Smooth muscle cell (in vitro differentiated cells): ENCODE measurements around the gene NAT8. TPM values are rescaled to one million over a fixed set of nuclear protein-coding genes. Genes with fewer than 3 reads are reported as not detected.
"Not testable (repeated sequence)": the region's sequence is repeated elsewhere in the genome, so short reads cannot be mapped to it uniquely, and the experiment has no call there.

Source experiments
- DNase-seq: peaks from one replicate; lab custom pipeline; 2025; ENCODE audit not compliant: unreplicated experiment; lab: John Stamatoyannopoulos, UW
- H2AFZ ChIP-seq: fragments of 200-600 bp; sonication (generic); 2 replicates; pipeline ENCODE4 v1.6.0; 2016; ENCODE audit warnings: antibody characterized with exemption, low read depth, mild to moderate bottlenecking
- H3F3A ChIP-seq: fragments of 200-600 bp; sonication (generic); 2 replicates; pipeline ENCODE4 v1.6.0; 2017; ENCODE audit warnings: antibody characterized with exemption, low read depth
- H3K27ac ChIP-seq: fragments of 200-600 bp; sonication (generic); 2 replicates; pipeline ENCODE4 v1.5.1; 2016; ENCODE audit warnings: low read depth, mild to moderate bottlenecking
- H3K27me3 ChIP-seq: fragments of 200-600 bp; sonication (generic); 2 replicates; pipeline ENCODE4 v1.6.1; 2016; ENCODE audit warnings: low read depth, mild to moderate bottlenecking
- H3K36me3 ChIP-seq: fragments of 200-600 bp; sonication (generic); 2 replicates; pipeline ENCODE4 v1.5.1; 2016; ENCODE audit warnings: low read depth
- H3K4me1 ChIP-seq: fragments of 200-600 bp; sonication (generic); 2 replicates; pipeline ENCODE4 v1.5.1; 2016; ENCODE audit warnings: low read depth
- H3K4me2 ChIP-seq: fragments of 200-600 bp; sonication (generic); 2 replicates; pipeline ENCODE4 v1.6.0; 2016; ENCODE audit warnings: mild to moderate bottlenecking
- H3K4me3 ChIP-seq: fragments of 200-600 bp; sonication (generic); 2 replicates; pipeline ENCODE4 v1.5.1; 2016; ENCODE audit warnings: mild to moderate bottlenecking
- H3K79me2 ChIP-seq: fragments of 200-600 bp; sonication (generic); 2 replicates; pipeline ENCODE4 v1.6.0; 2016; ENCODE audit warnings: low read depth, mild to moderate bottlenecking
- H3K9ac ChIP-seq: fragments of 200-600 bp; sonication (generic); 2 replicates; pipeline ENCODE4 v1.6.0; 2016; ENCODE audit warnings: low read depth
- H3K9me3 ChIP-seq: fragments of 200-600 bp; sonication (generic); replicated peaks from 2 replicates; pipeline ENCODE4 v1.5.1; 2016; ENCODE audit warnings: low read depth
- H4K20me1 ChIP-seq: fragments of 200-600 bp; sonication (generic); 2 replicates; pipeline ENCODE4 v1.6.0; 2016; ENCODE audit warnings: low read depth
- CTCF ChIP-seq: fragments of 200-600 bp; sonication (generic); IDR thresholded peaks from 2 replicates; pipeline ENCODE4 v1.5.1; 2017; ENCODE audit warnings: borderline replicate concordance, mild to moderate bottlenecking, antibody characterized with exemption; ENCODE audit not compliant: insufficient read depth, poor library complexity, severe bottlenecking
- WGBS: methylation state at CpG from one replicate; pipeline ENCODE4 v1.1.7; 2016; ENCODE audit warnings: low lambda C conversion rate; 5-methylcytosine and 5-hydroxymethylcytosine counted together
- polyA plus RNA-seq: library from polyadenylated mRNA; unstranded; fragments of >200 nt; fragmentation: Nextera tagmentation; extraction: Ambion mirVana; gene quantifications from 2 replicates; pipeline ENCODE4 v1.2.1, GENCODE V29; 2016
- total RNA-seq: library from RNA; depleted of rRNA; stranded (reverse); fragments of >200 nt; gene quantifications from 2 replicates; pipeline ENCODE4 v1.2.3, GENCODE V29; 2014

The NAT8 gene
- total and polyA plus RNA-seq, 2 experiments from 2014 or later = not detected

GRCh38 chr2:73610111-73610510 is 32.1 kb downstream of the NAT8 start:
- Histone ChIP-seq H3K9me3 (no peaks in the 10 kb centered on the region), H2AFZ (no peak overlapping the region), H3K4me3 (no peak overlapping the region), H3K4me1 (no peaks in the 10 kb centered on the region), H3K27me3 (no peaks in the 10 kb centered on the region), H3K79me2 (no peaks in the 10 kb centered on the region), H3K36me3 (no peaks in the 10 kb centered on the region), H3K4me2 (no peak overlapping the region), H4K20me1 (no peaks in the 10 kb centered on the region), H3K27ac (no peak overlapping the region), H3K9ac (no peak overlapping the region), H3F3A (no peaks in the 10 kb centered on the region)
- WGBS = 62% methylated on average over 3 of the region's 3 CpGs
- TF ChIP-seq CTCF = no peak
- no peak for DNase-seq

- not testable (repeated sequence) for H3K4me2 ChIP-seq, H3K79me2 ChIP-seq, H3K27me3 ChIP-seq, H2AFZ ChIP-seq, DNase-seq, H3K9ac ChIP-seq, H4K20me1 ChIP-seq, H3F3A ChIP-seq, H3K4me1 ChIP-seq, H3K4me3 ChIP-seq, H3K9me3 ChIP-seq, H3K27ac ChIP-seq, H3K36me3 ChIP-seq
- WGBS = 96% methylated on average over 2 of the region's 2 CpGs
Measured at GRCh38 chr2:73604589-73604988, 37.6 kb downstream of the NAT8 start.

- H3K79me2 ChIP-seq, H4K20me1 ChIP-seq, H3F3A ChIP-seq, H3K4me3 ChIP-seq, H3K27ac ChIP-seq, H3K9ac ChIP-seq, H3K4me2 ChIP-seq, H3K9me3 ChIP-seq, DNase-seq, H3K27me3 ChIP-seq, H2AFZ ChIP-seq, H3K36me3 ChIP-seq, H3K4me1 ChIP-seq: not testable (repeated sequence)
- WGBS = 79% methylated on average over 4 of the region's 4 CpGs
Measured at GRCh38 chr2:73603099-73603588, 39.1 kb downstream of the NAT8 start.

- H3K9ac ChIP-seq = no peak overlapping the region
- no peaks in the 10 kb centered on the region for H3K79me2 ChIP-seq
- H2AFZ ChIP-seq = no peak overlapping the region
- H3K4me2 ChIP-seq = no peak overlapping the region
- no peak overlapping the region for H3K27ac ChIP-seq
- no peaks in the 10 kb centered on the region for H3K36me3 ChIP-seq
- DNase-seq = no peak
- no peaks in the 10 kb centered on the region for H3F3A ChIP-seq
- H3K4me3 ChIP-seq = no peak overlapping the region
- 88% methylated on average over 5 of the region's 5 CpGs for WGBS
- no peak for TF ChIP-seq CTCF
- no peaks in the 10 kb centered on the region for H3K9me3 ChIP-seq
- no peaks in the 10 kb centered on the region for H4K20me1 ChIP-seq
- H3K4me1 ChIP-seq = no peaks in the 10 kb centered on the region
- H3K27me3 ChIP-seq = no peaks in the 10 kb centered on the region
Measured at GRCh38 chr2:73601780-73602179, 40.4 kb downstream of the NAT8 start.

- no peak overlapping the region for H3K4me2 ChIP-seq
Measured at GRCh38 chr2:73594251-73594650, 48.0 kb downstream of the NAT8 start.

More at GRCh38 chr2:73594251-73594650, 48.0 kb downstream of the NAT8 start:
- 95% methylated on average over 2 of the region's 2 CpGs for WGBS
- Histone ChIP-seq H3K9ac (no peak overlapping the region), H3K27ac (no peak overlapping the region), H3K4me1 (no peaks in the 10 kb centered on the region), H3K36me3 (no peaks in the 10 kb centered on the region), H3K27me3 (no peaks in the 10 kb centered on the region), H2AFZ (no peak overlapping the region), H4K20me1 (no peaks in the 10 kb centered on the region), H3K4me3 (no peak overlapping the region), H3F3A (no peaks in the 10 kb centered on the region), H3K9me3 (no peaks in the 10 kb centered on the region), H3K79me2 (no peaks in the 10 kb centered on the region)
- no peak for DNase-seq
- TF ChIP-seq CTCF = no peak
